Mesenteric fat pad (tissue), 1 donor: ENCODE measurements around the gene GABBR2. TPM values are rescaled to one million over a fixed set of nuclear protein-coding genes. Genes with fewer than 3 reads are reported as not detected.
"Not testable (repeated sequence)": the region's sequence is repeated elsewhere in the genome, so short reads cannot be mapped to it uniquely, and the experiment has no call there.

ENCODE experiments used
- DNase-seq: peaks from one replicate; pipeline ENCODE4 v3.0.0-alpha.2; 2020; ENCODE audit warnings: low spot score
- total RNA-seq: library from RNA; stranded (reverse); fragmentation: NEBNext Ultra II Directional; extraction: Animal tissue kit (Norgen Biotek cat#: 25700); gene quantifications from one replicate; pipeline ENCODE4 v1.2.1, GENCODE V29; 2021
- donor health status: DM: yes; HTN: yes; CAD: no.

GABBR2 gene
- total RNA-seq, 1 donor from 2014 or later = not detected

- DNase-seq = no peak
These were observed 111.4 kb downstream of the GABBR2 start for GRCh38 chr9:98597236-98597771.

GRCh38 chr9:98596486-98596885 lies 112.2 kb downstream of the GABBR2 start:
- DNase-seq = no peak

- DNase-seq = no peak
These were observed 114.1 kb downstream of the GABBR2 start for GRCh38 chr9:98594546-98595160.

- DNase-seq = no peak
These were observed 115.1 kb downstream of the GABBR2 start for GRCh38 chr9:98593354-98594253.

GRCh38 chr9:98591696-98592095 lies 117.0 kb downstream of the GABBR2 start:
- no peak for DNase-seq

- no peak for DNase-seq
These were observed 118.6 kb downstream of the GABBR2 start for GRCh38 chr9:98590101-98590500.

- DNase-seq = no peak
These were observed 119.6 kb downstream of the GABBR2 start for GRCh38 chr9:98589102-98589501.

GRCh38 chr9:98584853-98585438 lies 123.8 kb downstream of the GABBR2 start:
- DNase-seq = not testable (repeated sequence)

GRCh38 chr9:98584059-98584458 lies 124.7 kb downstream of the GABBR2 start:
- DNase-seq = peak; percentile 6

GRCh38 chr9:98583417-98583816 lies 125.3 kb downstream of the GABBR2 start:
- DNase-seq = no peak

- DNase-seq = peak; percentile 74
These were observed 127.8 kb downstream of the GABBR2 start for GRCh38 chr9:98580956-98581355.

GRCh38 chr9:98579700-98580099 lies 129.0 kb downstream of the GABBR2 start:
- DNase-seq = no peak

- DNase-seq = peak; percentile 75
These were observed 131.3 kb downstream of the GABBR2 start for GRCh38 chr9:98577446-98577845.

GRCh38 chr9:98576859-98577258 lies 131.9 kb downstream of the GABBR2 start:
- peak; percentile 4 for DNase-seq

GRCh38 chr9:98576354-98576753 lies 132.4 kb downstream of the GABBR2 start:
- DNase-seq = no peak

GRCh38 chr9:98575379-98576346 lies 133.1 kb downstream of the GABBR2 start:
- DNase-seq = peak; percentile 47

- no peak for DNase-seq
These were observed 134.9 kb downstream of the GABBR2 start for GRCh38 chr9:98573749-98574278.

GRCh38 chr9:98572796-98573195 lies 135.9 kb downstream of the GABBR2 start:
- no peak for DNase-seq

- DNase-seq = no peak
These were observed 136.6 kb downstream of the GABBR2 start for GRCh38 chr9:98572054-98572627.

- DNase-seq = no peak
These were observed 137.1 kb downstream of the GABBR2 start for GRCh38 chr9:98571643-98572042.
